Measurements from ENCODE around the gene STT3B.

Gene STT3B

GRCh38 chr3:31521468-31521867 lies 11.3 kb upstream of the STT3B start:
- no peak for DNase-seq (ENCODE audit: low read depth)

GRCh38 chr3:31522152-31522551 lies 10.6 kb upstream of the STT3B start:
- no peak for DNase-seq (ENCODE audit: low read depth)

GRCh38 chr3:31523543-31523942 lies 9.2 kb upstream of the STT3B start:
- no peak for DNase-seq (ENCODE audit: low read depth)

GRCh38 chr3:31525532-31525931 lies 7.2 kb upstream of the STT3B start:
- no peak for DNase-seq (ENCODE audit: low read depth)

GRCh38 chr3:31529421-31529820 lies 3.3 kb upstream of the STT3B start:
- DNase-seq (ENCODE audit: low read depth): no peak

- DNase-seq (ENCODE audit: low read depth): no peak
Observed at GRCh38 chr3:31530039-31530959, 2.4 kb upstream of the STT3B start.

GRCh38 chr3:31530960-31531335 lies 1.8 kb upstream of the STT3B start:
- DNase-seq (ENCODE audit: low read depth): no peak

- no peak for DNase-seq (ENCODE audit: low read depth)
Observed at GRCh38 chr3:31531452-31531991, 1.2 kb upstream of the STT3B start.

- DNase-seq (ENCODE audit: low read depth): peak; percentile 92
Observed at GRCh38 chr3:31531992-31532586, 636 bp upstream of the STT3B start.

- no peak for DNase-seq (ENCODE audit: low read depth)
Observed at GRCh38 chr3:31533169-31534064, 692 bp downstream of the STT3B start.

GRCh38 chr3:31534065-31534425 lies 1.3 kb downstream of the STT3B start:
- no peak for DNase-seq (ENCODE audit: low read depth)

GRCh38 chr3:31536497-31536896 lies 3.8 kb downstream of the STT3B start:
- DNase-seq (ENCODE audit: low read depth): no peak

- DNase-seq (ENCODE audit: low read depth): no peak
Observed at GRCh38 chr3:31538801-31539200, 6.1 kb downstream of the STT3B start.

GRCh38 chr3:31539275-31539674 lies 6.5 kb downstream of the STT3B start:
- DNase-seq (ENCODE audit: low read depth): no peak

- no peak for DNase-seq (ENCODE audit: low read depth)
Observed at GRCh38 chr3:31541089-31541488, 8.4 kb downstream of the STT3B start.

GRCh38 chr3:31542246-31542645 lies 9.5 kb downstream of the STT3B start:
- DNase-seq (ENCODE audit: low read depth): no peak

GRCh38 chr3:31543375-31543774 lies 10.7 kb downstream of the STT3B start:
- DNase-seq (ENCODE audit: low read depth): no peak

GRCh38 chr3:31544634-31545033 lies 11.9 kb downstream of the STT3B start:
- no peak for DNase-seq (ENCODE audit: low read depth)

- DNase-seq (ENCODE audit: low read depth): no peak
Observed at GRCh38 chr3:31546162-31546561, 13.4 kb downstream of the STT3B start.

GRCh38 chr3:31546725-31547124 lies 14.0 kb downstream of the STT3B start:
- DNase-seq (ENCODE audit: low read depth): no peak

GRCh38 chr3:31550452-31551251 lies 17.9 kb downstream of the STT3B start:
- no peak for DNase-seq (ENCODE audit: low read depth)

- DNase-seq (ENCODE audit: low read depth): no peak
Observed at GRCh38 chr3:31551646-31552045, 18.9 kb downstream of the STT3B start.

Data from non-pigmented ciliary epithelial cell (primary cell).